NCI-H82 treated with DMSO at 0.1 percent for 48 hours (cell line): ENCODE measurements around the gene CHI3L2.
"Not testable (repeated sequence)": the region's sequence is repeated elsewhere in the genome, so short reads cannot be mapped to it uniquely, and the experiment has no call there.

Experiments
- DNase-seq: peaks from one replicate; lab custom pipeline; 2025; ENCODE audit not compliant: unreplicated experiment; lab: John Stamatoyannopoulos, UW

Gene CHI3L2

GRCh38 chr1:111202366-111202706, 25.2 kb upstream of the CHI3L2 start:
- no peak for DNase-seq

DNA sequence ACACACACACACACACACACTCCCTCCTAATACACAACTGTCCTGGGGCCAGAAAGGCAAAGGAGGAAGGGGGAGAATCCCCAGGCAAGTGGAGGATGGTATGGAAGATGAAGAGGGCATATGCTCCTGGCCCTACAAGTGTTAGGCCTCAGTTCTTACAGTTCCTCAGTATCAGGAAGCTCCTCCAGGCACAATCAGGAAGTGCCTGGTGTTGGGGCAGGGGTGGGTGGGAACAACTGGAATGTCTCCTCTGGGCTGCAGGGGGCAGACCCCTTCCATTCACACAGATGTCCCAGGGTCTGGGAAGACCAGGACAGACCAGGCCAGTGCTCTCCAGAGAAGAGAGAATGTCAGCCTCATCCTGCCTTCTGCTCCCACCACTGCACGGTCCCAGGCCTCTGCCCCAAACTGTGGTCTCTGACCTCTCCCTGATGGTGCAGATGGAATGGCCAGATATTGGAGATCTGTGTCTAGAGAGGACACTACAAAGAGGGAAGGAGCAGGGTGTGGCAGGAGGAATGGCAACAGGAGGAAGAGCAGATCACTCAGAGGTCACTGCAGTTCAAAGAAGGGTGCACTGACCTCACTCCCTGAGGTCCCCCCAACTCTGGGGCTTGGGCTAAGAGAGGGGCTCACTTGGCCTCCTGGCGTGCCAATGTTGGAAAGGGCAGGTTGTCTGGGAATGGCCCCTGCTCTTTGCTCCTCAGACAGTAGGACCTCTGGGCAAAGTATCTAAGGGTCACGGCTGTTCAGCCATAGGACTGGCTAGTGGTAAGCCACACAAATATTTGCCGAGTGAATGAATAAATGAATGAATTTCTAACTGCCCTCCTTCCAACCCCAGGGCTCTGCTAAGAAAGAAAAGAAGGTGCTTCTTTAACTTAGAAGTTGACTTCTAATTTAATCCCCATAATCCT, 24.5 kb upstream of the CHI3L2 start:
- no peak for DNase-seq

GRCh38 chr1:111203681-111204200, 23.8 kb upstream of the CHI3L2 start:
- no peak for DNase-seq

DNA sequence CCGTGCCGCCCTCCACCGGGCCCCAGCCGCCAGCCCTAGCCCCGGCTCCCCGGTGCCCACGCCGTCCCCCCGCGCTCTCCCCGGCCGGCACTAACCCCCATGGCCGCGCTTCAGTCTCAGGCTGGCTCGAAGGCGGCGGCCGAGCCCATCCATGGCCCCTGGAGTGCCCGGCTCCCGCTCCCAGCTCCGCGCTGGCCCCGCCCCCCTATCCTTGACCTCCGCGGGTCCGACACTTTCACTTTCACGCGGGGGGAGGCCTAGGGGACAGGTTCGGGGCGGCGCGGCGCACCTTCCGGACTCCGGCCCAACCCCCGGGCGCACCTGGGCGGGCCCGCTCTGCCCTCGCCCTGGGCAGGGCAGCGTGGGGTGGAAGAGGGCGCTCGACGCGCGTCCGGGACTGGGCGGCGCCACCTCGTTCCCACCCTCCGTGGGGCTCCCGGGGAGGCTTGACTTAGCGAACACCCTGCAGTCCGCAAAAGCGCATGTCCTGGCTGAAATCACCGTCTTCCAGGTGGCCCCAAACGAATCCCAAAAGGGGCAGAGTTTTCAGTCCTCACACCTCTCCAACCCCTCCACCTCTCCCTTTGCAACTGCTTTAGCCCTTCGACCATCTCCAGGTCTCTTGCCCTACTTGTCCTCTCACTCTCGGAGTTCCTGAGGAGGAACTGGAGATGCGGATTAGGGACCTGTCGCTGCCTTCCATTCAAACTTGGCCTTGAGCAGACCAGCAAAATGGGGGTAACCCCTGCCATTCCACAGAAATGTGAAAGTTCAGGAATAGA, 23.1 kb upstream of the CHI3L2 start:
- DNase-seq, result no peak

GRCh38 chr1:111204983-111205713, 22.4 kb upstream of the CHI3L2 start:
- no peak for DNase-seq

- no peak for DNase-seq
These were observed 21.8 kb upstream of the CHI3L2 start for GRCh38 chr1:111205714-111206050.

- DNase-seq, result no peak
These were observed 18.6 kb upstream of the CHI3L2 start for GRCh38 chr1:111208921-111209320.

GRCh38 chr1:111209622-111210021, 17.9 kb upstream of the CHI3L2 start:
- DNase-seq, result no peak

- DNase-seq, result no peak
These were observed 15.6 kb upstream of the CHI3L2 start for GRCh38 chr1:111211921-111212320.

DNA sequence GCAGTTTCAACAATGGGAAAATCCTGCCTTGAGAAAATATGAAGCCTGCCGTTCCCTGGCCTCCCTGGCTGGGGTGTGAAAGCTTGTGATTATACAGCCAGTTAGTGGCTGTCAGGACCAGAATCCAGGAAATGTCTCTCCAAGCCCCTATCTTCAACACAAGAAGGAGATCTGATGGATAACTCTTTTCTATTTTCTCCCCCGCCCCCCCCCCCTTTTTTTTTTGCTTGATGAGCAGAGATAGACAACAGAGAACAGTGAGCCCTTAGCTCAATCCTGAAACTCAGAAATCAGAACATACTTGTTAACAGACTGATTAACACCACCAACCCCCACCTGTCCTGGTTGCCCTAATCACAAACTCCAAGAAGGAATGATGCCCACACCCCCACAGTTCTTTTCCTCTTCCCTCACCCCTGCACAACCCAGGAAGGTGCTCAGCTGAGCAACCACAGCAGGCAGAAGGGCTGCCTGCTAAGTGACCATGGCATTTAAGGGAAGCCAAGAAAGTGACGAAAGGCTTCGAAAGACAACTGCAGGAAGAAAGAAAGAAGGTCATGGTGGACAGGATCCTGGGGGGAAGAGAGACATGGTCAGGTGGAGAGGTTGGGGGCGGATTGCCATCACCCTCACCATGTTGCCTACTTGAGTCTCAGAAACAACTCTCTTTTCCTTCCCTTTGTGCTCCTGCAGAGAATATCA, 14.7 kb upstream of the CHI3L2 start:
- DNase-seq, result no peak

- no peak for DNase-seq
These were observed 14.1 kb upstream of the CHI3L2 start for GRCh38 chr1:111213412-111213811.

DNA sequence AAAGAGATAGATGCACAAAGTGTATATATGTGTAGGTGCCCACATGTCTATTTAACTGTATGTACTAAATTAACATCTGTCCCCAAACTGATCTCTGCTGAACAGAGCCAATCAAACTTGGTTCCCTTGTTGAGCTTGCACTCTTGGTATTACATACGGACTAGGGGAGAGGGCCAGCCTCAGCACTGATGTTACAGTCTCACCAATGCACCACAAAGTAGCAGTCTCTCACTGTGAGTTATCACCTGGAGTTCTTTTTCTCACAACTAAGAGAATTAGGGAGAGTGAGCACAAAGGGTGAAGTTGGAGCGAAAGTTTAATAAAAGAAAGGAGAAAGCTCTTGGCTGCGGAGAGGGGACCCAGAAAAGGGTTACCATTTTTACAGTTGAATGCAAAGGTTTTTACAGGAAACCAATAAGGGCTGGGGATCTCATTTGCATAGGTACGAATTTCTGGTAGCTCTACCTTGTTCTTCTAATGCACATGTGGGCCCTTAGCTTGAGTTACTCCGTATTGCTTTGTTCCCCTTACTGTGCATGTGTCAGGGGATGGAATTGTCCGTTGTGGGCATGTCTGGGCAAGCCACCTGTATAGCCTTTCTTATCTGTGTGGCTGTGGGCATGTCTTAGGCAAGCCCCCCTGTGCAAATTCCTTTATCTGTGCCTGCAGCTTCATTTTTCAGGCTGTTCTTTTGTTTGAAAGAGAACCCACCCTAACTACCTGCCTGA, 13.3 kb upstream of the CHI3L2 start:
- no peak for DNase-seq

GRCh38 chr1:111214884-111215283, 12.6 kb upstream of the CHI3L2 start:
- DNase-seq, result no peak

DNA sequence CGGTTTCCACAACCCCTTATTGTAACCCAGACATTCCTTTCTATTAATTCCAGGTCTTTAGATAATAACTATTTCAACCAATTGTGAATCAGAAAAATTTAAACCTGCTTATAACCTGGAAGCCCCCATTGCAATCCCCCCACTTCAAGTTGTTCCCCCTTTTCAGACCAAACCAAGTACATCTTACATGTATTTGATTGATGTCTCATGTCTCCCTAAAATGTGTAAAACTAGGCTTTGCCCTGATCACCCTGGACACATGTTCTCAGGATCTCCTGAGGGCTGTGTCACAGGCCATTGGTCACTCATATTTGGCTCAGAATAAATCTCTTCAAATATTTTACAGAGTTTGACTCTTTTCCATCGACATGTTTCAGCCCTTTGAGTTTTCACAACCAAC, 12.2 kb upstream of the CHI3L2 start:
- not testable (repeated sequence) for DNase-seq

DNA sequence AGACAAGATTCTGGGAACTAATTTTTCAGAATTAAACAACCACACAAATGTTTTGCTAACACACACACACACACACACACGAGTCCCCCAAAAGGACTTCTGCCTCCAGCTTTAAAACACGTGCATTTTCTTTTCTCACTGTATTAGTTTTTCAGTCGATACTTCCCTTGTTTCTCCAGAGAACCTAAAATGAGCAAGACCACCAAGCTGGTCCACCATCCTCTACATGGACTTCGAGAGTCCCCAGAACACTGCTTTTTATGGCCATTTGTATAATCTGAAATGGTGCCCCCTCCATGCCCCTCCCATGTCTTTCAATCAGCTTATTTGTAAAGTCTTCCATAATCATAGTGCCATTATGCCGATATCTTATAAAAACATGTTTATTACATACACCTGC, 10.8 kb upstream of the CHI3L2 start:
- DNase-seq, result no peak

DNA sequence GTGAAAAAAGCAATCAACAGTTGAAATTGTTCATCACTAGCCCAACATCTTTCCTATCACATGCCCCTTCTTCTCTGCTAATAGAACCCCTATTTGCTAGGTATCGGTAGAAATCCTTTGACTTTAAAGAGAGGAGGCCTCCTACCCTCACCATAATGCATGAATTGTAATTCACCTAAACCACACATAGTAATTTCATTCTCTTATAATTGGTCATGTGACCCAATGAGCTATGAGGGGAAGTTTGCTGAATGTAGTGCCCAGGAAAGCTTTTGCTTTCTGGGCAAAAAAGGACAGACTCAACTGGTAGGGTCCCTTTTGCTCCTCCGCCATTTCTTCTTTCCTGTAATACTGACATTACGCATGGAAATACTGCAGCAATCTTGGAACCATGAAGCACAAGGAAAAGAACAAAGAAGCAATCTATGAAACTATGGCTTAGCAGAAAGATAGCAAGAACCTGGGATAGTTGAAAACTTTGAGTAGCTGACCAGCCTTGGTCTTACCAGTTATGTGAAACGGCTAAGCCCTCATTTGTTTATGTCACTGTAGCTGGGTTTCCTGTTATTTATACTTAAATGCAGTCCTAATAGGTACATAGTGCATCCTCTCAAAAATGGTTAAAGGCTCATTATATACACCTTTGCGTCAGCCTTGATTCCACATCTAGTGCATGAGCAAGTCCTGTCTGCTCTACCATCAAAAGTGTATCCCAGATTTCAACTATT, 10.2 kb upstream of the CHI3L2 start:
- DNase-seq, result no peak

- no peak for DNase-seq
These were observed 8.6 kb upstream of the CHI3L2 start for GRCh38 chr1:111218701-111219556.

DNA sequence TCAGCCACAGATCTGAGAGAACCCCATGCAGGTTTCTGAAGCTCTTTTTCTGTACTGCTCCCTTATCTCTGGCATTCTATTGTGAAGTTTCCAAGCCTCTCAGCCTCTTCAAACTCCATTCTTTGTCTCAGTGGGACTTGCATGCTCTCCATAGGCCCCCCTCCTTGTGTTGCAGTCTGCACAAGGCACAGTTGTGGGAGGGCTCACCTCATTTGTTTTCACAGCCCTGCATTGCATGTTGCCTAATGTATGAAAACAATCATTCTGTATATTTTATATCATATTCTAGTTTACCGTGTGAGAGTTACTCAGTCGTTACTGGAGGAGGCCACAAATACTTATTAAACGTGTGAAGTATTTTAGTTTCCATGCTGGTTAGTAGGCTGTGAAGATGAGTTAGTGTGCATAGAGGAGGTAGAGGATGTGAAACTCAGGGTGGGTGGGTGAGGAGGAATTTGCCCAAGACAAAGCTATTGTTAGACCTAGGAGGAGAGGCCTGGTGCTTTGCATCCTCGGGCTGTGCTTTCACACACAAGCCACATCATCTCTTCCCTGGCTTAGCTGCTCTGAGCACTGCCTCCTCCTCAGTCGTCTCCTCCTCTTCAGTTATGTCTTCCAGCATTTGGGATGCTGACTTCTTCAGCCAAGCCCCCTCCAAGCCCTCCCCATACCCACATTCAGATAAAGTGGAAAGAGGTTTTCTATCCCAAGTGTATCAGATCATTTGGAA, 7.8 kb upstream of the CHI3L2 start:
- DNase-seq, result no peak
